GM18909 (cell line): ENCODE data around the gene HMGB2.

ENCODE experiments used
- ATAC-seq: cut with Tn5 transposase; IDR thresholded peaks from one replicate; pipeline ENCODE4 v1.9.1; 2021; ENCODE audit warnings: mild to moderate bottlenecking; ENCODE audit not compliant: unreplicated experiment, poor library complexity

The HMGB2 gene

GRCh38 chr4:173291899-173292298, 42.3 kb downstream of the HMGB2 start:
- no peak for ATAC-seq

DNA sequence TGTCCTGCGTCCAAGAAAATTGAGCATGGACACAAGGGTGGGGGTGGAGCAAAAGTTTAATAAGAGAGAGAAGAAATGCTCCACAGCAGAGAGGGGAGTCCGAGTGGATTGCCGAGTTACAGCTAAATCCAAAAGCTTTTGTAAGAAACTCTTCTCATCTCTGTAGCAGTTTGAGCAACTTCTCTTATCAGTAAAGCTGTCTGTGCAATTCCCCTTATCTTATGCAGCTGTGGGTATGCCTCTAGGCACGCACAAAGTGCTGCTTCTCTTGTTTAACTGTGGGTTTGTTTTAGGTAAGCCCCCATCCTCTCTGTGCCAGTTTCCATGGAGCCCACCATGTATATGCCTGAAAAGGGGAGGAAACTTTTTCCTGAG, 44.8 kb downstream of the HMGB2 start:
- ATAC-seq, result peak; percentile 15

- ATAC-seq, result peak; percentile 67
Observed at GRCh38 chr4:173288698-173289352, 45.3 kb downstream of the HMGB2 start.

DNA sequence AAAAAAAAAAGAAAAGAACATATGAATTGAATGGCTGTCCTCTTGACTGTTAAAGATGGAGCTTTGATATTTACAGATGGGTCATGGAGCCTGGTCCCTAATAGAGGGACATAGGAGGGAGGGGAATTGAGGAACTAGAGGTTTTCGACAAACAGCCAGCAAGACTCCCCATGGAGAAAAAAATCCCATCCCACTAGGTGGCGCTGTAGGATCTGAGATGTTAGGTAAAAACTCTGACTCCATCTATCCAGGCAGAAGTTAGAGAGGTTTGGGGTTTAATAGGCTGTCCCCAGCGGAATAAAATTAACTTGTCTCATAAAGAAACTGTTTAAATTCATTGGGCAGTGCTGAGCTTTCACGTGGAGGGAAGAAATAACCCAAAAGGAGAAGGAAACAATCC, 45.9 kb downstream of the HMGB2 start:
- peak; percentile 80 for ATAC-seq

GRCh38 chr4:173287486-173287885, 46.7 kb downstream of the HMGB2 start:
- no peak for ATAC-seq

DNA sequence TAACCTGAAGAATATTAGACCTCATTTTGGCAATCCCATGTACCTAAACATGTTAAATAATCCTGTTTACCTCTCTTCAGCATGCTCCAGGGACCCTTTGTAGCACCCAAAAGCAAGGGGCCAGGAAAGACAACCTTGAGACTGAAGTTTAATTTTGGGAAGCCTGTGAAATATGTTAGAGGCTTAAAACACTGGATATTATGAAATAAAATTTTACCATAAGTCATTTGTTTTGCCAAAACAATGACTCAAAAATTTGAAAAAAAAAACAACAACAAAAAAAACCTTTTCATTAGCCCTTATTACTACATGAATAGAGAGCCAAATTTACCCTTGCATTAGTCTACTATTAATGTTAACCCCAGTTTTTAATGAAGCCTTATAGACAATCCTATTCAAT, 49.7 kb downstream of the HMGB2 start:
- no peak for ATAC-seq

GRCh38 chr4:173282626-173283025, 51.5 kb downstream of the HMGB2 start:
- no peak for ATAC-seq

GRCh38 chr4:173282256-173282562, 51.9 kb downstream of the HMGB2 start:
- no peak for ATAC-seq

GRCh38 chr4:173281406-173282255, 52.5 kb downstream of the HMGB2 start:
- ATAC-seq, result peak; percentile 71
